HUES48 (cell line): ENCODE measurements around the gene HAT1.

Source experiments
- H3K27ac ChIP-seq: one replicate; pipeline ENCODE4 v1.7.0; 2013; ENCODE audit warnings: low read depth, low read length, inconsistent platforms
- H3K27me3 ChIP-seq: 2 replicates; pipeline ENCODE4 v1.6.1; 2013; ENCODE audit warnings: mild to moderate bottlenecking, low read length; ENCODE audit not compliant: control insufficient read depth, insufficient read depth
- H3K36me3 ChIP-seq: 2 replicates; pipeline ENCODE4 v1.6.1; 2013; ENCODE audit warnings: low read length; ENCODE audit not compliant: control insufficient read depth, insufficient read depth
- H3K4me1 ChIP-seq: 2 replicates; pipeline ENCODE4 v1.6.1; 2013; ENCODE audit warnings: mild to moderate bottlenecking, low read length; ENCODE audit not compliant: control insufficient read depth, insufficient read depth
- H3K4me3 ChIP-seq: 2 replicates; pipeline ENCODE4 v1.5.1; 2013; ENCODE audit warnings: mild to moderate bottlenecking, low read depth, low read length
- H3K9ac ChIP-seq: 2 replicates; pipeline ENCODE4 v1.6.1; 2013; ENCODE audit warnings: mild to moderate bottlenecking, low read depth, low read length, moderate library complexity
- H3K9me3 ChIP-seq: 2 replicates; pipeline ENCODE4 v1.6.1; 2013; ENCODE audit warnings: low read length; ENCODE audit not compliant: control insufficient read depth, insufficient read depth

HAT1 gene

DNA sequence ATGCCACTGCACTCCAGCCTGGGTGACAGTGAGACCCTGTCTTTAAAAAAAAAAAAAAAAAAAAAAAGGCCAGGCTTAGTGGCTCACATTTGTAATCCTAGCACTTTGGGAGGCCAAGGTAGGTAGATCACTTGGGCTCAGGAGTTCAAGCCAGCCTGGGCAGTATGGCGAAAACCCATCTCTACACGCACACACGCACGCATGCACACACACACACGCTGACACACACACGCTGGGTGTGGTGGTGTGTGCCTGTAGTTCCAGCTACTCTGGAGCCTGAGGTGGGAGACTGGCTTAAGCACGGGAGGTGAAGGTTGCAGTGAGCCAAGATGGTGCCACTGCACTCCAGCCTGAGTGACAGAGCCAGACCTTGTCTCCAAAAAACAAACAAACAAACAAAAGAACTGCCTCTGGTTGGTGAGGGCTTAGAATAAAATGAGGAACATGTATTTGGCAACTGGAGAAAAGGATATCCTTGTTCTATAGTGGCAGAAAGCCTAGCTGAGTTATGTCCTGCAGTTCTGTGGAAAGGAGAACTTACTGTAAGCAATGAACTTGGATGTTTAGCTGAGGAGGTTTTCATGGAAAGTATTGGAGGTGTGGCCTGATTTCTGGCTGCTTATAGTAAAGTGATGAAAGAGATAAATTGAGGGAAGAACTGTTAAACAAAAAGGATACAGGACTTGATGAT, 34.0 kb downstream of the HAT1 start:
- Histone ChIP-seq H3K27ac (no peak overlapping the region), H3K4me1 (no peaks in the 10 kb centered on the region), H3K36me3 (peaks cover 25% of the 10 kb centered on the region), H3K9me3 (no peaks in the 10 kb centered on the region), H3K9ac (no peak overlapping the region), H3K27me3 (no peaks in the 10 kb centered on the region), H3K4me3 (no peak overlapping the region)

DNA sequence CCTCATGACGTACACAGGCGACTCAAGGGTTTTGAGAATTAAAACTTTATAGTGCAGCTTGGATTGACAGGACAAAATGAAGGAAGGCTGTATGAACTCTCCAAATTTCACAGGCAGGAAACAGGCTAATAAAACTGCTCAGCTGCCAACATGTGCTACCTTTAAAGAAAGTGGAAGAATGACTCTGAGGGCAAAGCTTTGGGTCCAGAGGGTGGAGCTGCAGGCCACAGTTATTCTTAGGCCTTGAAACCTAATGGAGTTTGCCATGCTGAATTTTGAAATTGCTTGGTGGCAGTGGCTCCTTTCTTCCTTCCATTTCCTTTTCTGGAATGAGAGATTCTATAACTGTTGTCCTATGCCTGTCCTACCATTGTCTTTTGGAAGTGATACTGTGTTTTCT, 34.8 kb downstream of the HAT1 start:
- H3K4me1 ChIP-seq = no peaks in the 10 kb centered on the region
- no peaks in the 10 kb centered on the region for H3K27me3 ChIP-seq
- H3K36me3 ChIP-seq = peaks cover 25% of the 10 kb centered on the region
- H3K4me3 ChIP-seq = no peak overlapping the region
- no peak overlapping the region for H3K9ac ChIP-seq
- no peak overlapping the region for H3K27ac ChIP-seq
- H3K9me3 ChIP-seq = no peaks in the 10 kb centered on the region

DNA sequence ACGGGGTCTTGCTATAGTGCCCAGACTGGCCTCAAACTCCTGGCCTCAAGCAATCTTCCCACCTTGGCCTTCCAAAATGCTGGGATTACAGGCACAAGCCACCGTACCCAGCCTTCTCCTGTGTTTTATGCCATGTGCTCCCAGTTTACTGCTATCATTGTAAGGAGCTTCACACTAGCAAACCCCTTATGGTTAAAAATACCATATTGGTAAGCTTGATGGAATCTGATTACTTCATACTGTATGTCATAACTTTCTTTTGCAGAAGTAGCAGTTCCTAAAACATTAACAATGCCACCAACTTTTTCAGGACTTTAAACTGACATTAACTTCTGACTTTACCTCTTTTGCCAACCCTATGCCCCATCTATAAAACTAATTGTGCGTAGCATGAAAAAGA, 36.2 kb downstream of the HAT1 start:
- Histone ChIP-seq H3K27me3 (no peaks in the 10 kb centered on the region), H3K4me3 (no peak overlapping the region), H3K9me3 (no peaks in the 10 kb centered on the region), H3K4me1 (no peaks in the 10 kb centered on the region), H3K27ac (no peak overlapping the region), H3K36me3 (peaks cover 16% of the 10 kb centered on the region), H3K9ac (no peak overlapping the region)

DNA sequence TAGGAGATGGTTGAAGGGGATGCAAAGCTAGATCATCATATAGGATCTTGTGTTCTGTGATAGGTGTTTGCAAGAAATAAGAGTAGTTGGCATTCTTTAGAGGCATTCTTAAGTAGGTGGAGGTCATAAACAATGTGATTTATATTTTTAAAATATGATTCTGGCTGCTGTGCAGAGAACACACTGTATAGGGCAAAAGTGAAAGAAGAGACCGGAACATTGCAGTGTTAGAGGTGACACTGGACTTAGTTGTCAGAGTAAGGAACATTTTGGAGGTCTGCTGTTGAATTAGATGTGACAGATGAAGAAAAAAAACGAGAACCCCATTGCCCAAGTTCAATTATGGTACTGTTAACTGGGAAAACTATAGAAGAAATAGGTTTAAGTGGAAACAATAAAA, 37.7 kb downstream of the HAT1 start:
- Histone ChIP-seq H3K9me3 (no peaks in the 10 kb centered on the region), H3K4me3 (no peak overlapping the region), H3K9ac (no peak overlapping the region), H3K36me3 (peaks cover 7% of the 10 kb centered on the region; the same call in 1 of the 2 replicates), H3K27ac (no peak overlapping the region), H3K27me3 (no peaks in the 10 kb centered on the region), H3K4me1 (no peaks in the 10 kb centered on the region)

DNA sequence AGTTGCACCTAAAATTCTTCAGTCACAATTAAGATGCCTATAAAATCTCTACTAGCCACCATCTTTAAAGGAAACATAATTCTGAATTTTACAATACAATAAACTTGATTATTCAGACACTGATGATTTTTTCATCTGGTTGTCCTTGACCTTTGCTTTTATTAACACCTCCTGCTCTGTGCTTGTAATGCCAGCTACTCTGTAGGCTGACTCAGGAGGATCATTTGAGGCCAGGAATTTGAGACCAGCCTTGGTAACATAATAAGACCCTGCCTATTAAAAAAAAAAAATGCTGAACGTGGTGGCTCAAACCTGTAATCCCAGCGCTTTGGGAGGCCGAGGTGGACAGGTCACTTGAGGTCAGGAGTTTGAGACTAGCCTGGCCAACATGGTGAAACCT, 38.3 kb downstream of the HAT1 start:
- Histone ChIP-seq H3K27ac (no peak overlapping the region), H3K36me3 (peaks cover 9% of the 10 kb centered on the region), H3K9me3 (no peaks in the 10 kb centered on the region), H3K4me1 (no peaks in the 10 kb centered on the region), H3K9ac (no peak overlapping the region), H3K27me3 (no peaks in the 10 kb centered on the region), H3K4me3 (no peak overlapping the region)

DNA sequence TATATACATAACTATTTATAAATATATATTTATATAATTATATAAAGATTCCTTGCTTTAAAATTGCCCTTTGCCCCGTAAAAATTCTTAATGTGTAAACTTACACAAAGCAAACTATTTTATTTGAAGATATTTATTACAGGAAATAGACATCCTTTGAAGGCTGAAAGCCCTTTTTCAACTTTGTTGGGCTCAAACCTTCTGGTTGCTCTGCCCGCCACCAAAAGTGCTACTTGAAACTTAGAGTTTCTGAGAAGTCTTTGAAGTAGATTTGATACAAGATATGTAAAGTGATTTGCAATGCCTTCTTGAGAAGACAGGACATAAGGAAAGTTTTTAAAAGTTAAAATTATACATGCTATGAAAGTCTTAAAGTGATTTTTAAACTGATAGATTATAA, 40.9 kb downstream of the HAT1 start:
- no peak overlapping the region for H3K27ac ChIP-seq
- peaks cover 29% of the 10 kb centered on the region for H3K36me3 ChIP-seq
- no peaks in the 10 kb centered on the region for H3K27me3 ChIP-seq
- H3K4me1 ChIP-seq = no peaks in the 10 kb centered on the region
- H3K4me3 ChIP-seq = no peak overlapping the region
- no peaks in the 10 kb centered on the region for H3K9me3 ChIP-seq
- H3K9ac ChIP-seq = no peak overlapping the region

DNA sequence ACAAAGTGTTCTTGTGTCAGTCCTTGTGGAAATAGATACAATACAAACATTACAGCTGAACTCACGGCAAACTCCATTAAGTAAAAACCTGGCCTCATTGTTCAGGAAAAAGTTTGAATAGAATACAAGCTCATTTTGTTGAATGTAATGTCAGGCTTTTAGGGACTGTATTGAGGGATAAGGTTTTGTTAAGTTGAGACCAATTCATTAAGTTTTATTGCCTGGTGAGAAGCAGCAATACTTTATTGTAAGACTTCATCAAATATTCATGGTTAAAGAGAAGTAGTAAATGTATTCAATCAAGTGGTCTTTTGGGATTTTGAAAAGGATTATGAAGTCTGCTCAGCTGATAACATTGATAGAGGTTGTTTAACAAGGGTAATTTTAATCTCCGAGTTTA, 42.0 kb downstream of the HAT1 start:
- no peak overlapping the region for H3K9ac ChIP-seq
- no peak overlapping the region for H3K4me3 ChIP-seq
- H3K4me1 ChIP-seq = no peaks in the 10 kb centered on the region
- H3K27ac ChIP-seq = no peak overlapping the region
- H3K9me3 ChIP-seq = no peaks in the 10 kb centered on the region
- peaks cover 40% of the 10 kb centered on the region for H3K36me3 ChIP-seq
- H3K27me3 ChIP-seq = no peaks in the 10 kb centered on the region

DNA sequence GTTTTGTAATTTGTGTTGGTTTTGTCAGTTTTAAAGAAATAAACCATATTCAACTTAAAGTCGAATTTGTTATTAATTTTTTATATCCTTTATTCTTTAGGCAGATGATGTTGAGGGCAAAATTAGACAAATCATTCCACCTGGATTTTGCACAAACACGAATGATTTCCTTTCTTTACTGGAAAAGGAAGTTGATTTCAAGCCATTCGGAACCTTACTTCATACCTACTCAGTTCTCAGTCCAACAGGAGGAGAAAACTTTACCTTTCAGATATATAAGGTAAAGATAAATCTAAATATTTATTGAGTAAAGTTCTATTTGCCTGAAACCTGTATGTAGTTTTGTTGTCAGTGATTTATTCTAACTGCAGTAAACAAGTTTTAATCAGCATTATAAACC, 43.0 kb downstream of the HAT1 start:
- Histone ChIP-seq H3K27ac (no peak overlapping the region), H3K9ac (no peak overlapping the region), H3K36me3 (peaks cover 42% of the 10 kb centered on the region), H3K27me3 (no peaks in the 10 kb centered on the region), H3K4me1 (no peaks in the 10 kb centered on the region), H3K9me3 (no peaks in the 10 kb centered on the region), H3K4me3 (no peak overlapping the region)

DNA sequence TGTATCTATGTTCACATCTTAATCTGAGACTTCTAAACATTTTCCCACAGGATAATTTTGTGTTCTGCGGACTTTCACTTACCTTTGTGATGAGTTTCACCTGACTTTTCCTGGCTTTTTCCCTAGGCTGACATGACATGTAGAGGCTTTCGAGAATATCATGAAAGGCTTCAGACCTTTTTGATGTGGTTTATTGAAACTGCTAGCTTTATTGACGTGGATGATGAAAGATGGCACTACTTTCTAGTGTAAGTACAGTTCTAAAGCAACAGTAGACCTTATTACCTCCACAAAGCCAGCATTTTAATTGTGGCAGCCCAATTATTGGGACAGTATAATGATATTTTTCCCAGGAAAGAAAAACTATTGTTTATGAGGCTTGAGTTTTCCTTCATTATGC, 43.4 kb downstream of the HAT1 start:
- Histone ChIP-seq H3K9me3 (no peaks in the 10 kb centered on the region), H3K27ac (no peak overlapping the region), H3K4me1 (no peaks in the 10 kb centered on the region), H3K36me3 (peaks cover 42% of the 10 kb centered on the region), H3K27me3 (no peaks in the 10 kb centered on the region), H3K4me3 (no peak overlapping the region), H3K9ac (no peak overlapping the region)

DNA sequence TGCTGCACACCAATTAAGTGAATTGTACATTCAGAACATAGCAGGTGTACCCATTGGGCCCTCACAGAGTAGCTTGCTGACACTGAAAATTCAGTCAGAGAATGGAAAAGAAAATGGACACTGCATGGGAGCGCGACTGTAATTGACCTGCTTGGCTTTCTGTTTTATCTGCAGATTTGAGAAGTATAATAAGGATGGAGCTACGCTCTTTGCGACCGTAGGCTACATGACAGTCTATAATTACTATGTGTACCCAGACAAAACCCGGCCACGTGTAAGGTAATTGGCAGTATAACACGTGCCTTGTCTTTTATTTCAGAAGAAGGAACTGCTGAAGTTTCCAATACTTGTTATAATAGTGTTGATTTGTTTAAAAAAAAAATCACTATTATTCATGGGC, 44.0 kb downstream of the HAT1 start:
- no peaks in the 10 kb centered on the region for H3K9me3 ChIP-seq
- H3K4me1 ChIP-seq = no peaks in the 10 kb centered on the region
- H3K9ac ChIP-seq = no peak overlapping the region
- no peak overlapping the region for H3K4me3 ChIP-seq
- peaks cover 43% of the 10 kb centered on the region for H3K36me3 ChIP-seq
- no peaks in the 10 kb centered on the region for H3K27me3 ChIP-seq
- H3K27ac ChIP-seq = no peak overlapping the region

DNA sequence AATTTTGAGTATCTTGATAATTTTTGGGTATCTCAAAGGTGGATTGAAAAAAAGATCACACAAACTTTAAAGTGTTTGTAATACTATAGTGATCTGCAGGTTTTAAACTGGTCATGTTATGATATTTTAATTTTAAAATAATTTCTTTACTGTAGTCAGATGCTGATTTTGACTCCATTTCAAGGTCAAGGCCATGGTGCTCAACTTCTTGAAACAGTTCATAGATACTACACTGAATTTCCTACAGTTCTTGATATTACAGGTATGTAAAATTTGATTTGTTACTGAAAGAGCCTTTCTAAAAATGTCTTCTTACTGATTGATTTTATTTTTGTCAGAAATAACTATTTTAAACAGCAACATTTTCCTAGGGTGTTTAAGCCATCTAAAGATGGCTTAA, 44.4 kb downstream of the HAT1 start:
- Histone ChIP-seq H3K4me1 (no peaks in the 10 kb centered on the region), H3K27ac (no peak overlapping the region), H3K4me3 (no peak overlapping the region), H3K9ac (no peak overlapping the region), H3K27me3 (no peaks in the 10 kb centered on the region), H3K36me3 (peaks cover 45% of the 10 kb centered on the region), H3K9me3 (no peaks in the 10 kb centered on the region)

DNA sequence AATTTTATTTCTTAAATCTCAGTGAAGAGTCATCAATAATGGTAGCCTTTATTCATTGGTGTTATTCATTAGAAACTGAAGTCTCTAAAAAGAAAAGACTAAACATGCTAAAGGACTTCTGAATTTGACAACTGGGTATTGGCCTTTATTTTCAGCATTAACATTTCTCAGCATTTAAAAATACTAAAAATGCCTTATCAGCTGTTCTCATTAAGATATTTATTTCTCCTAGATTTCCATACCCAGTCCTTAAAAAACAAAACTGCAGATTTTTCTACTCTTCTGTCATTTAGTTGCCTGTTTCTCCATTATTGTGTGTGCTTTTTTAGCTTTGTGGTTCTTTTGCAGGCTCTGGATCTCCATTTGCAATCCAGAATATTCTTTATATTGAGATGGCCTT, 46.2 kb downstream of the HAT1 start:
- Histone ChIP-seq H3K36me3 (peaks cover 50% of the 10 kb centered on the region), H3K27me3 (no peaks in the 10 kb centered on the region), H3K27ac (no peak overlapping the region), H3K4me1 (no peaks in the 10 kb centered on the region), H3K9me3 (no peaks in the 10 kb centered on the region), H3K4me3 (no peak overlapping the region), H3K9ac (no peak overlapping the region)
